Measurements from ENCODE around the gene NBPF6. TPM values are rescaled to one million over a fixed set of nuclear protein-coding genes. Genes with fewer than 3 reads are reported as not detected.
"Not testable (repeated sequence)": the region's sequence is repeated elsewhere in the genome, so short reads cannot be mapped to it uniquely, and the experiment has no call there.

NBPF6 gene
- total RNA-seq, 4 donors from 2014 or later, result not detected

- Histone ChIP-seq H3K4me3 (no peak overlapping the region), H3K36me3 (no peaks in the 10 kb centered on the region)
- intact Hi-C loops (cut with DNase I; ENCODE audit: low total_unique reads), result loop anchor here (5.0 kb wide), 1 partner anchor 136 kb away; no protein-coding TSS in a partner anchor
Observed at GRCh38 chr1:108511764-108512163, 61.6 kb downstream of the NBPF6 start.

GRCh38 chr1:108512239-108513043 is 62.3 kb downstream of the NBPF6 start:
- Histone ChIP-seq H3K27me3 (no peaks in the 10 kb centered on the region), H3K4me3 (no peak overlapping the region), H3K27ac (no peak overlapping the region), H3K36me3 (no peaks in the 10 kb centered on the region), H3K9me3 (no peaks in the 10 kb centered on the region), H3K4me1 (no peaks in the 10 kb centered on the region)
- DNase-seq, result no peak
- TF ChIP-seq CTCF (IDR thresholded peaks at IDR 0.05) (peak; percentile 82 to 87 (median 86)), POLR2A (IDR thresholded peaks at IDR 0.05) (no peak)
- intact Hi-C loops (cut with DNase I; ENCODE audit: low total_unique reads), result loop anchor here (5.0 kb wide), 1 partner anchor 135 kb away; no protein-coding TSS in a partner anchor

More at GRCh38 chr1:108511764-108512163, 61.6 kb downstream of the NBPF6 start:
- no peak overlapping the region for H3K27ac ChIP-seq
- DNase-seq, result no peak
- H3K4me1 ChIP-seq, result no peaks in the 10 kb centered on the region
- TF ChIP-seq CTCF (IDR thresholded peaks at IDR 0.05) (no peak), POLR2A (IDR thresholded peaks at IDR 0.05) (no peak)
- no peaks in the 10 kb centered on the region for H3K27me3 ChIP-seq
- no peaks in the 10 kb centered on the region for H3K9me3 ChIP-seq

GRCh38 chr1:108513044-108513415 is 62.9 kb downstream of the NBPF6 start:
- TF ChIP-seq CTCF (IDR thresholded peaks at IDR 0.05) (no peak), POLR2A (IDR thresholded peaks at IDR 0.05) (no peak)
- no peaks in the 10 kb centered on the region for H3K4me1 ChIP-seq
- H3K4me3 ChIP-seq, result no peak overlapping the region
- intact Hi-C loops (cut with DNase I; ENCODE audit: low total_unique reads), result loop anchor here (5.0 kb wide), 1 partner anchor 134 kb away; no protein-coding TSS in a partner anchor
- H3K27ac ChIP-seq, result no peak overlapping the region
- H3K9me3 ChIP-seq, result no peaks in the 10 kb centered on the region
- H3K27me3 ChIP-seq, result no peaks in the 10 kb centered on the region
- H3K36me3 ChIP-seq, result no peaks in the 10 kb centered on the region
- DNase-seq, result no peak

- not testable (repeated sequence) for DNase-seq
Observed at GRCh38 chr1:108513914-108514313, 63.8 kb downstream of the NBPF6 start.

GRCh38 chr1:108517301-108517897 is 67.3 kb downstream of the NBPF6 start:
- intact Hi-C loops (cut with DNase I; ENCODE audit: low total_unique reads); H3K9me3 ChIP-seq; H3K4me3 ChIP-seq; H3K4me1 ChIP-seq; DNase-seq; H3K27me3 ChIP-seq; H3K36me3 ChIP-seq; H3K27ac ChIP-seq: not testable (repeated sequence)

More at GRCh38 chr1:108513914-108514313, 63.8 kb downstream of the NBPF6 start:
- H3K36me3 ChIP-seq, H3K4me3 ChIP-seq, H3K4me1 ChIP-seq, H3K9me3 ChIP-seq, H3K27me3 ChIP-seq, H3K27ac ChIP-seq: not testable (repeated sequence)
- intact Hi-C loops (cut with DNase I; ENCODE audit: low total_unique reads), result loop anchor here (5.0 kb wide), 1 partner anchor 133 kb away; no protein-coding TSS in a partner anchor

Other genes starting within 250 kb of the NBPF6 start
- 10 to 100 TPM; 28.9 to 64.2 (median 37.1) TPM for gene SLC25A24, start 250.0 kb upstream of the NBPF6 start, total RNA-seq
- under 1 TPM in 1 of 4 donors, not detected in 3; 0.18 TPM for gene NBPF4, start 206.3 kb upstream of the NBPF6 start, total RNA-seq
- 10 to 100 TPM in 3 of 4 donors, 1 to 10 TPM in 1; 1.3 to 55.4 (median 13.1) TPM for gene EEIG2, start 109.8 kb downstream of the NBPF6 start, total RNA-seq
- gene HENMT1, start 210.8 kb downstream of the NBPF6 start, total RNA-seq, result 10 to 100 TPM in 1 of 4 donors, 1 to 10 TPM in 2, under 1 TPM in 1; 0.77 to 11.3 (median 2.3) TPM
- gene PRPF38B, start 242.0 kb downstream of the NBPF6 start, total RNA-seq, result 10 to 100 TPM in 3 of 4 donors, 1 to 10 TPM in 1; 6.7 to 40.0 (median 29.1) TPM

Measured in uterus (tissue), 4 donors.